HEK293 (cell line): Measurements from ENCODE around the gene RABGGTB.
A peak's percentile ranks its signal among the peaks of the same experiment; 100 is the strongest.

Source experiments
- CTCF ChIA-PET: fragments of 350-600 bp; formaldehyde crosslinking; extraction: SDS; loops from one replicate; lab custom pipeline; 2021; ENCODE audit warnings: antibody characterized with exemption; lab: Yijun Ruan, JAX
- POLR2A ChIA-PET: fragments of 300-600 bp; formaldehyde crosslinking; extraction: SDS; loops from one replicate; lab custom pipeline; 2020; ENCODE audit warnings: antibody characterized with exemption, inconsistent platforms; lab: Yijun Ruan, JAX
- H3K27ac ChIP-seq: fragments of 200-500 bp; sonication (Bioruptor generic); 2 replicates; pipeline ENCODE4 v1.5.1; 2014; ENCODE audit warnings: low read depth, low read length, control low read depth, inconsistent platforms; ENCODE audit errors: extremely low read depth
- H3K36me3 ChIP-seq, 2 experiments: fragments of 200-500 bp in 1 of 2; sonication (Bioruptor generic) in 1 of 2; 1 replicate in 1 of 2; 2 replicates in 1 of 2; pipeline ENCODE4 v1.5.1; 2014 to 2017; ENCODE audit warnings: inconsistent platforms in 2 of 2, low read length in 2 of 2; ENCODE audit not compliant: control insufficient read depth in 2 of 2, insufficient read depth in 1 of 2
- H3K4me1 ChIP-seq: fragments of 200-500 bp; sonication (Bioruptor generic); 2 replicates; pipeline ENCODE4 v1.5.1; 2014; ENCODE audit warnings: mild to moderate bottlenecking, low read length, inconsistent platforms; ENCODE audit not compliant: control insufficient read depth, insufficient read depth
- H3K4me3 ChIP-seq: 2 replicates; pipeline ENCODE4 v1.5.1; 2011; ENCODE audit warnings: low read depth, mild to moderate bottlenecking, control low read depth, low read length, moderate library complexity
- H3K9me3 ChIP-seq: fragments of 200-500 bp; sonication (Bioruptor generic); 2 replicates; pipeline ENCODE4 v1.5.1; 2014; ENCODE audit warnings: low read depth, low read length, inconsistent platforms; ENCODE audit not compliant: control insufficient read depth, insufficient read depth
- GLIS1 ChIP-seq: fragments of 450-650 bp; formaldehyde crosslinking; IDR thresholded peaks from 2 replicates; pipeline ENCODE4 v1.5.1; 2016; ENCODE audit warnings: missing biosample characterization, missing genetic modification characterization
- KLF1 ChIP-seq: fragments of 450-650 bp; formaldehyde crosslinking; IDR thresholded peaks from 2 replicates; pipeline ENCODE4 v1.5.1; 2016; ENCODE audit warnings: missing biosample characterization, missing genetic modification characterization
- KLF10 ChIP-seq: fragments of 450-650 bp; IDR thresholded peaks from 2 replicates; pipeline ENCODE4 v1.5.1; 2018; ENCODE audit warnings: missing biosample characterization, mild to moderate bottlenecking, missing genetic modification characterization
- KLF7 ChIP-seq: fragments of 450-650 bp; formaldehyde crosslinking; IDR thresholded peaks from 2 replicates; pipeline ENCODE4 v1.5.1; 2016; ENCODE audit warnings: missing biosample characterization, missing genetic modification characterization, borderline replicate concordance
- REPIN1 ChIP-seq: fragments of 450-650 bp; formaldehyde crosslinking; IDR thresholded peaks from 2 replicates; pipeline ENCODE4 v1.5.1; 2017; ENCODE audit warnings: missing biosample characterization, missing genetic modification characterization, low read depth
- SP2 ChIP-seq: fragments of 450-650 bp; formaldehyde crosslinking; IDR thresholded peaks from 2 replicates; pipeline ENCODE4 v1.5.1; 2016; ENCODE audit warnings: missing biosample characterization, missing genetic modification characterization
- SP3 ChIP-seq: fragments of 450-650 bp; formaldehyde crosslinking; IDR thresholded peaks from 2 replicates; pipeline ENCODE4 v1.5.1; 2016; ENCODE audit warnings: missing biosample characterization, missing genetic modification characterization
- ZBTB8A ChIP-seq: fragments of 450-650 bp; formaldehyde crosslinking; IDR thresholded peaks from 2 replicates; pipeline ENCODE4 v1.5.1; 2016; ENCODE audit warnings: missing biosample characterization, missing genetic modification characterization
- ZFHX2 ChIP-seq: fragments of 450-650 bp; formaldehyde crosslinking; conservative IDR thresholded peaks from 2 replicates; pipeline ENCODE4 v1.5.1; 2016; ENCODE audit warnings: missing biosample characterization, missing genetic modification characterization
- ZFP37 ChIP-seq: fragments of 450-650 bp; formaldehyde crosslinking; IDR thresholded peaks from 2 replicates; pipeline ENCODE4 v1.5.1; 2016; ENCODE audit warnings: missing biosample characterization, missing genetic modification characterization
- ZFP69B ChIP-seq: fragments of 450-650 bp; formaldehyde crosslinking; IDR thresholded peaks from 2 replicates; pipeline ENCODE4 v1.5.1; 2016; ENCODE audit warnings: missing biosample characterization, missing genetic modification characterization
- ZNF112 ChIP-seq: fragments of 450-650 bp; formaldehyde crosslinking; IDR thresholded peaks from 2 replicates; pipeline ENCODE4 v1.5.0; 2017; ENCODE audit warnings: missing biosample characterization, missing genetic modification characterization
- ZNF302 ChIP-seq: fragments of 450-650 bp; formaldehyde crosslinking; IDR thresholded peaks from 2 replicates; pipeline ENCODE4 v1.5.1; 2016; ENCODE audit warnings: missing biosample characterization, missing genetic modification characterization, low read depth
- ZNF426 ChIP-seq: fragments of 450-650 bp; formaldehyde crosslinking; IDR thresholded peaks from 2 replicates; pipeline ENCODE4 v1.5.1; 2017; ENCODE audit warnings: missing biosample characterization, missing genetic modification characterization, mild to moderate bottlenecking, inconsistent platforms, moderate library complexity
- ZNF510 ChIP-seq: fragments of 450-650 bp; formaldehyde crosslinking; IDR thresholded peaks from 2 replicates; pipeline ENCODE4 v1.5.1; 2018; ENCODE audit warnings: mild to moderate bottlenecking, missing genetic modification characterization, missing biosample characterization; ENCODE audit not compliant: insufficient replicate concordance
- ZNF529 ChIP-seq: fragments of 450-650 bp; formaldehyde crosslinking; IDR thresholded peaks from 2 replicates; pipeline ENCODE4 v1.5.1; 2017; ENCODE audit warnings: missing genetic modification characterization, missing biosample characterization; ENCODE audit not compliant: insufficient replicate concordance
- ZNF600 ChIP-seq: fragments of 450-650 bp; formaldehyde crosslinking; IDR thresholded peaks from 2 replicates; pipeline ENCODE4 v1.5.1; 2016; ENCODE audit warnings: missing biosample characterization, missing genetic modification characterization
- ZNF660 ChIP-seq: fragments of 450-650 bp; IDR thresholded peaks from 2 replicates; pipeline ENCODE4 v1.5.1; 2018; ENCODE audit warnings: missing biosample characterization, mild to moderate bottlenecking, missing genetic modification characterization
- ZNF76 ChIP-seq: fragments of 450-650 bp; formaldehyde crosslinking; IDR thresholded peaks from 2 replicates; pipeline ENCODE4; 2016; ENCODE audit warnings: low read depth, missing biosample characterization, missing genetic modification characterization, borderline replicate concordance
- ZNF768 ChIP-seq: fragments of 450-650 bp; formaldehyde crosslinking; IDR thresholded peaks from 2 replicates; pipeline ENCODE4 v1.5.1; 2018; ENCODE audit warnings: missing biosample characterization, mild to moderate bottlenecking, missing genetic modification characterization
- ZNF777 ChIP-seq: fragments of 450-650 bp; formaldehyde crosslinking; IDR thresholded peaks from 2 replicates; pipeline ENCODE4 v1.5.1; 2017; ENCODE audit warnings: missing biosample characterization, missing genetic modification characterization, borderline replicate concordance
- ZNF785 ChIP-seq: fragments of 450-650 bp; formaldehyde crosslinking; IDR thresholded peaks from 2 replicates; pipeline ENCODE4 v1.5.1; 2016; ENCODE audit warnings: missing biosample characterization, missing genetic modification characterization
- ZSCAN23 ChIP-seq: fragments of 450-650 bp; formaldehyde crosslinking; IDR thresholded peaks from 2 replicates; pipeline ENCODE4 v1.5.1; 2016; ENCODE audit warnings: missing biosample characterization, missing genetic modification characterization
- TF ChIP-seq, protein P1 (sequence below): fragments of 450-650 bp; formaldehyde crosslinking; IDR thresholded peaks from 2 replicates; pipeline ENCODE4 v1.5.1; 2016; ENCODE audit warnings: missing biosample characterization, missing genetic modification characterization
- TF ChIP-seq, protein P2 (sequence below): fragments of 450-650 bp; formaldehyde crosslinking; IDR thresholded peaks from 2 replicates; pipeline ENCODE4 v1.5.1; 2017; ENCODE audit warnings: missing biosample characterization, missing genetic modification characterization
- TF ChIP-seq, protein P3 (sequence below): IDR thresholded peaks from 2 replicates; pipeline ENCODE4 v1.6.1; 2011; ENCODE audit warnings: mild to moderate bottlenecking, low read depth, low read length, borderline replicate concordance
- TF ChIP-seq, protein P4 (sequence below): fragments of 450-650 bp; formaldehyde crosslinking; IDR thresholded peaks from 2 replicates; pipeline ENCODE4 v1.5.0; 2017; ENCODE audit warnings: missing biosample characterization, missing genetic modification characterization, borderline replicate concordance
- TF ChIP-seq, protein P5 (sequence below): fragments of 450-650 bp; formaldehyde crosslinking; IDR thresholded peaks from 2 replicates; pipeline ENCODE4 v1.5.1; 2016; ENCODE audit warnings: missing biosample characterization, missing genetic modification characterization

The RABGGTB gene

DNA sequence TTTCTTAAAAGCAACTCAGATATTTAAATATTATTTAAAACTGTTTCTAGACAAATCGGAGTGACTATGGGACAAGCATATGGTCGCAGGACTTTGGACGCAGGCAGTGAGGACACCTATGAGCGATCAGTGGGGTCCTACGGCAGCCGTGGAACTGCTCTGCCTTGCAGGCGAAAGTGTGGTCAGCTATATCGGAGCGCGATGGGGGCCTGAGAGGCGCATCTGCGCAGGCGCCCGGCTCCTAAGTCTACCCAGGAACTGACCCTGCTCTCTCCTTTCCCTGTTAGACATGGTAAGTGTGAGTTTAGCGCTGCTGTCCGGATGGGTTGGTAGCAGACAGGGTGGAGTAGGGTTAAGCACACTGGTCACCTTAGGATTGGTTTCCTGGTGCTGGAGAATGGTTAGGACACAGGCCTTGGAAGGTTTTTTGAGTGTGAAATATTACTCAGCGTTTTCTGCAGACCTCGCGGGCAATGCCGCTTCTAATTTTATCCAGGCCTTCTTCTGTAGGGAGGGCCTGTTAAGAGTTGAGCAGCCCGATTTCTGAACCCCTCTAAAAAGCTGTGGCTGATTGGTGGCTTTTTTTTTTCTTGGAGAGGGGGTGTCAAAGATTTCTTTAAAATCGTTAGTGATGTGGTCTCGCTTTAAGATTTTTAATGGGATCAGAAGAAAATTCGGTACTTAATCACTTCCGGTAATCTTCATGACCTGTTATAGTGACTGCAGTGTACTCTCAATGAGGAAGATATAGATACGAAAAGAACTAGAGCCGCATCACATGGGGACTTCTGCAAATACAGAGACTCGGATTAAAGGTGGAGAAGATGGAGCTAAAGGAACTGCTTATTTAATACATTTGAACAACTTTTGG is at the start of gene RABGGTB:
Gene RABGGTB (plus strand): TSS at position 274 of the 871 bp plus-strand sequence. CDS start 16 bp downstream, at position 290.
- H3K4me1 ChIP-seq, result no peaks in the 10 kb centered on the region
- CTCF ChIA-PET, result no interaction called here
- peak within 1 kb of the TSS; percentile 50 for H3K27ac ChIP-seq
- H3K9me3 ChIP-seq, result no peaks in the 10 kb centered on the region
- H3K4me3 ChIP-seq, result peak within 1 kb of the TSS; percentile 79
- peaks cover 18 to 43% of the 10 kb centered on the region in 2 experiments for H3K36me3 ChIP-seq
- POLR2A ChIA-PET, result interaction anchor here (0.6 to 1.7 kb wide), 12 partner anchors 9 to 58 kb away, joined by 3 to 10 read pairs (median 4); partner anchors contain the start of gene MSH4
- TF ChIP-seq, protein P1, sequence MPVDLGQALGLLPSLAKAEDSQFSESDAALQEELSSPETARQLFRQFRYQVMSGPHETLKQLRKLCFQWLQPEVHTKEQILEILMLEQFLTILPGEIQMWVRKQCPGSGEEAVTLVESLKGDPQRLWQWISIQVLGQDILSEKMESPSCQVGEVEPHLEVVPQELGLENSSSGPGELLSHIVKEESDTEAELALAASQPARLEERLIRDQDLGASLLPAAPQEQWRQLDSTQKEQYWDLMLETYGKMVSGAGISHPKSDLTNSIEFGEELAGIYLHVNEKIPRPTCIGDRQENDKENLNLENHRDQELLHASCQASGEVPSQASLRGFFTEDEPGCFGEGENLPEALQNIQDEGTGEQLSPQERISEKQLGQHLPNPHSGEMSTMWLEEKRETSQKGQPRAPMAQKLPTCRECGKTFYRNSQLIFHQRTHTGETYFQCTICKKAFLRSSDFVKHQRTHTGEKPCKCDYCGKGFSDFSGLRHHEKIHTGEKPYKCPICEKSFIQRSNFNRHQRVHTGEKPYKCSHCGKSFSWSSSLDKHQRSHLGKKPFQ (tag by site-specific recombination), result no peak
- TF ChIP-seq, protein P2, sequence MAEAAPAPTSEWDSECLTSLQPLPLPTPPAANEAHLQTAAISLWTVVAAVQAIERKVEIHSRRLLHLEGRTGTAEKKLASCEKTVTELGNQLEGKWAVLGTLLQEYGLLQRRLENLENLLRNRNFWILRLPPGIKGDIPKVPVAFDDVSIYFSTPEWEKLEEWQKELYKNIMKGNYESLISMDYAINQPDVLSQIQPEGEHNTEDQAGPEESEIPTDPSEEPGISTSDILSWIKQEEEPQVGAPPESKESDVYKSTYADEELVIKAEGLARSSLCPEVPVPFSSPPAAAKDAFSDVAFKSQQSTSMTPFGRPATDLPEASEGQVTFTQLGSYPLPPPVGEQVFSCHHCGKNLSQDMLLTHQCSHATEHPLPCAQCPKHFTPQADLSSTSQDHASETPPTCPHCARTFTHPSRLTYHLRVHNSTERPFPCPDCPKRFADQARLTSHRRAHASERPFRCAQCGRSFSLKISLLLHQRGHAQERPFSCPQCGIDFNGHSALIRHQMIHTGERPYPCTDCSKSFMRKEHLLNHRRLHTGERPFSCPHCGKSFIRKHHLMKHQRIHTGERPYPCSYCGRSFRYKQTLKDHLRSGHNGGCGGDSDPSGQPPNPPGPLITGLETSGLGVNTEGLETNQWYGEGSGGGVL (tag by site-specific recombination), result no peak
- no peak for TF ChIP-seq KLF10
- TF ChIP-seq, protein P3, sequence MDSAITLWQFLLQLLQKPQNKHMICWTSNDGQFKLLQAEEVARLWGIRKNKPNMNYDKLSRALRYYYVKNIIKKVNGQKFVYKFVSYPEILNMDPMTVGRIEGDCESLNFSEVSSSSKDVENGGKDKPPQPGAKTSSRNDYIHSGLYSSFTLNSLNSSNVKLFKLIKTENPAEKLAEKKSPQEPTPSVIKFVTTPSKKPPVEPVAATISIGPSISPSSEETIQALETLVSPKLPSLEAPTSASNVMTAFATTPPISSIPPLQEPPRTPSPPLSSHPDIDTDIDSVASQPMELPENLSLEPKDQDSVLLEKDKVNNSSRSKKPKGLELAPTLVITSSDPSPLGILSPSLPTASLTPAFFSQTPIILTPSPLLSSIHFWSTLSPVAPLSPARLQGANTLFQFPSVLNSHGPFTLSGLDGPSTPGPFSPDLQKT, result no peak
- TF ChIP-seq ZFP69B (tag by site-specific recombination), result peak; percentile 26; the same call in 1 of the 2 replicates
- TF ChIP-seq SP3 (tag by site-specific recombination), result 0 out of 2 replicates have a peak, but pooled peaks have one; percentile 11
- no peak; the same call in 1 of the 2 replicates for TF ChIP-seq ZNF600 (tag by site-specific recombination)
- TF ChIP-seq ZBTB8A (tag by site-specific recombination), result peak; percentile 33; the same call in 1 of the 2 replicates
- TF ChIP-seq, protein P4, sequence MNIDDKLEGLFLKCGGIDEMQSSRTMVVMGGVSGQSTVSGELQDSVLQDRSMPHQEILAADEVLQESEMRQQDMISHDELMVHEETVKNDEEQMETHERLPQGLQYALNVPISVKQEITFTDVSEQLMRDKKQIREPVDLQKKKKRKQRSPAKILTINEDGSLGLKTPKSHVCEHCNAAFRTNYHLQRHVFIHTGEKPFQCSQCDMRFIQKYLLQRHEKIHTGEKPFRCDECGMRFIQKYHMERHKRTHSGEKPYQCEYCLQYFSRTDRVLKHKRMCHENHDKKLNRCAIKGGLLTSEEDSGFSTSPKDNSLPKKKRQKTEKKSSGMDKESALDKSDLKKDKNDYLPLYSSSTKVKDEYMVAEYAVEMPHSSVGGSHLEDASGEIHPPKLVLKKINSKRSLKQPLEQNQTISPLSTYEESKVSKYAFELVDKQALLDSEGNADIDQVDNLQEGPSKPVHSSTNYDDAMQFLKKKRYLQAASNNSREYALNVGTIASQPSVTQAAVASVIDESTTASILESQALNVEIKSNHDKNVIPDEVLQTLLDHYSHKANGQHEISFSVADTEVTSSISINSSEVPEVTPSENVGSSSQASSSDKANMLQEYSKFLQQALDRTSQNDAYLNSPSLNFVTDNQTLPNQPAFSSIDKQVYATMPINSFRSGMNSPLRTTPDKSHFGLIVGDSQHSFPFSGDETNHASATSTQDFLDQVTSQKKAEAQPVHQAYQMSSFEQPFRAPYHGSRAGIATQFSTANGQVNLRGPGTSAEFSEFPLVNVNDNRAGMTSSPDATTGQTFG (tag by site-specific recombination), result no peak
- TF ChIP-seq ZNF777 (tag by site-specific recombination), result no peak
- TF ChIP-seq ZNF660 (tag by site-specific recombination), result peak; percentile 56
- no peak for TF ChIP-seq SP2 (tag by site-specific recombination)
- TF ChIP-seq ZNF426 (tag by site-specific recombination), result no peak
- TF ChIP-seq ZSCAN23 (tag by site-specific recombination), result no peak
- TF ChIP-seq ZFP37 (tag by site-specific recombination), result peak; percentile 71; the same call in 1 of the 2 replicates
- TF ChIP-seq ZNF768 (tag by site-specific recombination), result no peak
- peak; percentile 16; the same call in 1 of the 2 replicates for TF ChIP-seq GLIS1 (tag by site-specific recombination)
- TF ChIP-seq ZNF76, result 0 out of 2 replicates have a peak, but pooled peaks have one; percentile 10
- no peak for TF ChIP-seq ZNF529 (tag by site-specific recombination)
- TF ChIP-seq ZNF785 (tag by site-specific recombination), result no peak
- no peak for TF ChIP-seq ZNF112 (tag by site-specific recombination)
- TF ChIP-seq KLF1 (tag by site-specific recombination), result no peak
- TF ChIP-seq ZFHX2, result no peak
- TF ChIP-seq ZNF302 (tag by site-specific recombination), result no peak
- TF ChIP-seq ZNF510 (tag by site-specific recombination), result no peak
- TF ChIP-seq REPIN1 (tag by site-specific recombination), result no peak
- TF ChIP-seq KLF7, result no peak
- TF ChIP-seq, protein P5, sequence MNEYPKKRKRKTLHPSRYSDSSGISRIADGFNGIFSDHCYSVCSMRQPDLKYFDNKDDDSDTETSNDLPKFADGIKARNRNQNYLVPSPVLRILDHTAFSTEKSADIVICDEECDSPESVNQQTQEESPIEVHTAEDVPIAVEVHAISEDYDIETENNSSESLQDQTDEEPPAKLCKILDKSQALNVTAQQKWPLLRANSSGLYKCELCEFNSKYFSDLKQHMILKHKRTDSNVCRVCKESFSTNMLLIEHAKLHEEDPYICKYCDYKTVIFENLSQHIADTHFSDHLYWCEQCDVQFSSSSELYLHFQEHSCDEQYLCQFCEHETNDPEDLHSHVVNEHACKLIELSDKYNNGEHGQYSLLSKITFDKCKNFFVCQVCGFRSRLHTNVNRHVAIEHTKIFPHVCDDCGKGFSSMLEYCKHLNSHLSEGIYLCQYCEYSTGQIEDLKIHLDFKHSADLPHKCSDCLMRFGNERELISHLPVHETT, result 0 out of 2 replicates have a peak, but pooled peaks have one; percentile 38
